Left lung (tissue), 10 donors: ENCODE data around the gene ACE. TPM values are rescaled to one million over a fixed set of nuclear protein-coding genes. Genes with fewer than 3 reads are reported as not detected.

Experiments
- ATAC-seq: fragments of 200-7000 bp; cut with Tn5 transposase; one replicate; pipeline ENCODE4 v1.9.1; 2020; ENCODE audit warnings: moderate library complexity
- DNase-seq, 4 donors: peaks; one replicate each; pipeline ENCODE4 v3.0.0-alpha.2; 2013 to 2020
- H3K27ac ChIP-seq, 2 donors: fragments of 200-600 bp; sonication (generic) in 1 of 2; one replicate each; pipeline versions ENCODE4 v1.5.0 to v1.8.0; 2020 to 2021
- H3K27me3 ChIP-seq, 2 donors: fragments of 200-600 bp; sonication (generic) in 1 of 2; one replicate each; pipeline versions ENCODE4 v1.5.0 to v1.8.0; 2020 to 2021
- H3K36me3 ChIP-seq, 2 donors: fragments of 200-600 bp; sonication (generic) in 1 of 2; one replicate each; pipeline versions ENCODE4 v1.5.0 to v1.8.0; 2020 to 2021
- H3K4me1 ChIP-seq, 2 donors: fragments of 200-600 bp; one replicate each; pipeline ENCODE4 v1.8.0; 2021
- H3K4me3 ChIP-seq, 2 donors: fragments of 200-600 bp; sonication (generic) in 1 of 2; one replicate each; pipeline versions ENCODE4 v1.5.0 to v1.8.0; 2020 to 2021; ENCODE audit warnings: mild to moderate bottlenecking in 1 of 2
- H3K9me3 ChIP-seq, 2 donors: fragments of 200-600 bp; sonication (generic) in 1 of 2; one replicate each; pipeline versions ENCODE4 v1.5.0 to v1.8.0; 2020 to 2021
- intact Hi-C, 2 donors: fragments of 100-400 bp; cut with DNase I; formaldehyde crosslinking; loops; one replicate each; pipeline versions ENCODE4 v1.11.2 to v1.14.2; 2022
- polyA plus RNA-seq, 6 donors: library from polyadenylated mRNA; unstranded; fragments of 120-200 nt; gene quantifications; one replicate each; pipeline ENCODE4 v1.2.1, GENCODE V29; 2013; ENCODE audit not compliant: insufficient read length in 6 of 6
- total RNA-seq, 2 donors: library from RNA; stranded (reverse); fragmentation: NEBNext Ultra II Directional; extraction: Animal tissue kit (Norgen Biotek cat#: 25700); gene quantifications; one replicate each; pipeline ENCODE4 v1.2.1, GENCODE V29; 2021
- TF ChIP-seq, protein P1 (sequence below), 2 donors: fragments of 200-600 bp; sonication (generic) in 1 of 2; IDR thresholded peaks; one replicate each; pipeline versions ENCODE4 v1.5.0 to v1.8.0; 2021; ENCODE audit warnings: antibody characterized with exemption in 2 of 2
- donor health status: DM: no; HTN: yes; CAD: no.
- donor health status: DM: no; HTN: no; CAD: no.

ACE gene
- total and polyA plus RNA-seq, 8 donors = 39.9 to 72.0 (median 55.3) TPM

DNA sequence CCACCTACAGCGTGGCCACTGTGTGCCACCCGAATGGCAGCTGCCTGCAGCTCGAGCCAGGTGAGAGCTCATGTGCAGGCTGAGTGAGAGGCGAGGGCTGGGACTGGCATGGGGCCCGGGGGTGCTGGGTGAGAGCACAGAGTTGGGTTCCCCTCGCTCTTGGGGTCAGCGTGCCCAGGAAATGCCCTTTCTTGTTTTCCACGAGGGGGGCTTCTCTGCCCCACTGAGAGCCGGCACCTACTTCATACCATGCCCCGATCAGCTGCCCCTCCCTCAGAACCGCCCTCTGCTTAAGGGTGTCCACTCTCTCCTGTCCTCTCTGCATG lies 10.1 kb downstream of the ACE start:
- DNase-seq (peak in 1 of 4 donors; percentile 56), ATAC-seq (no peak)
- Histone ChIP-seq H3K9me3 (no peaks in the 10 kb centered on the region), H3K36me3 (no peaks in the 10 kb centered on the region), H3K4me1 (no peaks in the 10 kb centered on the region), H3K4me3 (no peak overlapping the region), H3K27me3 (no peaks in the 10 kb centered on the region), H3K27ac (peak overlapping the region in 1 of 2 donors; percentile 47)
- TF ChIP-seq, protein P1, sequence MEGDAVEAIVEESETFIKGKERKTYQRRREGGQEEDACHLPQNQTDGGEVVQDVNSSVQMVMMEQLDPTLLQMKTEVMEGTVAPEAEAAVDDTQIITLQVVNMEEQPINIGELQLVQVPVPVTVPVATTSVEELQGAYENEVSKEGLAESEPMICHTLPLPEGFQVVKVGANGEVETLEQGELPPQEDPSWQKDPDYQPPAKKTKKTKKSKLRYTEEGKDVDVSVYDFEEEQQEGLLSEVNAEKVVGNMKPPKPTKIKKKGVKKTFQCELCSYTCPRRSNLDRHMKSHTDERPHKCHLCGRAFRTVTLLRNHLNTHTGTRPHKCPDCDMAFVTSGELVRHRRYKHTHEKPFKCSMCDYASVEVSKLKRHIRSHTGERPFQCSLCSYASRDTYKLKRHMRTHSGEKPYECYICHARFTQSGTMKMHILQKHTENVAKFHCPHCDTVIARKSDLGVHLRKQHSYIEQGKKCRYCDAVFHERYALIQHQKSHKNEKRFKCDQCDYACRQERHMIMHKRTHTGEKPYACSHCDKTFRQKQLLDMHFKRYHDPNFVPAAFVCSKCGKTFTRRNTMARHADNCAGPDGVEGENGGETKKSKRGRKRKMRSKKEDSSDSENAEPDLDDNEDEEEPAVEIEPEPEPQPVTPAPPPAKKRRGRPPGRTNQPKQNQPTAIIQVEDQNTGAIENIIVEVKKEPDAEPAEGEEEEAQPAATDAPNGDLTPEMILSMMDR (IDR thresholded peaks at IDR 0.05) = no peak
- intact Hi-C loops = no loop called here

DNA sequence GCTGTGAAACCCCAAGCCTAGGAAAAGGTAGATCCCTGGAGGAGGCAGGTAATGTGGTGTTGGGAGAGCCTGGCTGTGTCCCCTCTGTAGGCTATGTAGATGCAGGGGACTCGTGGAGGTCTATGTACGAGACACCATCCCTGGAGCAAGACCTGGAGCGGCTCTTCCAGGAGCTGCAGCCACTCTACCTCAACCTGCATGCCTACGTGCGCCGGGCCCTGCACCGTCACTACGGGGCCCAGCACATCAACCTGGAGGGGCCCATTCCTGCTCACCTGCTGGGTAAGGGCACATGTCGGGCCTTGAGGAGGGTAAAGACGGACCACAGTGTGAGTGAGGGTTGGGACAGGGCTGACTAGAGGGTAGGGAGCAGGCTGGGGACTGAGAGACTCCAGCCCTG lies 12.0 kb downstream of the ACE start:
- no peaks in the 10 kb centered on the region for H3K4me1 ChIP-seq
- intact Hi-C loops = no loop called here
- H3K27ac ChIP-seq = peak overlapping the region in 1 of 2 donors; percentile 20
- TF ChIP-seq, protein P1 (IDR thresholded peaks at IDR 0.05) = no peak
- H3K4me3 ChIP-seq = no peak overlapping the region
- H3K27me3 ChIP-seq = no peaks in the 10 kb centered on the region
- DNase-seq (no peak), ATAC-seq (no peak)
- no peaks in the 10 kb centered on the region for H3K36me3 ChIP-seq
- H3K9me3 ChIP-seq = no peaks in the 10 kb centered on the region

DNA sequence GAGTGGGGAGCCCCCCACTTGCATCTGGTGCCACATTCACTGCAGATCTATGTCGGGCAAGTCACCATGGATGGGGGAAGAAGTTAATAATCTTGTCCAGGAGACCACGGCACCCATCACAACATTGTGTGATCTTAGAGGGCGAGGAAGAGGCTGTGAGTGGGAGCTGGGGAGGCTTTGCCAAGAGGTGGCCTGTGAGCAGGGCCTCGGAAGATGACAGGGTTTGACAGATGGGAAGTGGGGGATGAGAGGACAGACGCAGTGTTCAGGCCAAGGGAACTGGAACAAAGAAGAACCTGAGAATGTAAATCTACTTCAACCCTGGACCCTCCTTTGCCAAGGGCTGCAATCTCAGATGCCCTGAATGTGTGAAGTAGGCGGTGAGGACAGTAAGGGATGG lies 12.4 kb downstream of the ACE start:
- TF ChIP-seq, protein P1 (IDR thresholded peaks at IDR 0.05) = no peak
- H3K9me3 ChIP-seq = no peaks in the 10 kb centered on the region
- H3K27ac ChIP-seq = no peak overlapping the region
- H3K27me3 ChIP-seq = no peaks in the 10 kb centered on the region
- DNase-seq (no peak), ATAC-seq (no peak)
- H3K4me3 ChIP-seq = no peak overlapping the region
- H3K36me3 ChIP-seq = no peaks in the 10 kb centered on the region
- intact Hi-C loops = no loop called here
- H3K4me1 ChIP-seq = no peaks in the 10 kb centered on the region

DNA sequence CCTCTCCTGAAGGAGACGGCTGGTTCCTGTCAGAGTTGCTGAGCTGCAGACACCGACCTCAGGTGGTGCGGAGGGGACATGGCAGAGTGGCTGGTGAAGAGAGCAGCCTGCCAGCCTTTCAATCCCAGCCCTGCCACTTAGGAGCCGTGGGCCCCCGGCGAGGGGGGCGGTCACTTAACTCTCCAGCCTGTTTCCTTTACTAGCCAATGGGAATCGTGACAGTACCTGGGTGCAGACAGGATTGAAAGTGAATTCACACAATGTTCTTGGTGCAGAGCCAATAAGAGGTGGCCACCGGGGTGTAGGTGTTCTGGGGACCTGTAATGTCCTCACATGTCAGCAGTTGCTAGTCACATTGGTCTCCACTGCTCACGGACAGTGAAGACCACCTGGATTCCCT lies 13.5 kb downstream of the ACE start:
- ATAC-seq (no peak), DNase-seq (no peak)
- Histone ChIP-seq H3K27ac (no peak overlapping the region), H3K4me1 (no peaks in the 10 kb centered on the region), H3K36me3 (no peaks in the 10 kb centered on the region), H3K4me3 (no peak overlapping the region), H3K27me3 (no peaks in the 10 kb centered on the region), H3K9me3 (no peaks in the 10 kb centered on the region)
- intact Hi-C loops = no loop called here
- TF ChIP-seq, protein P1 (IDR thresholded peaks at IDR 0.05) = no peak

DNA sequence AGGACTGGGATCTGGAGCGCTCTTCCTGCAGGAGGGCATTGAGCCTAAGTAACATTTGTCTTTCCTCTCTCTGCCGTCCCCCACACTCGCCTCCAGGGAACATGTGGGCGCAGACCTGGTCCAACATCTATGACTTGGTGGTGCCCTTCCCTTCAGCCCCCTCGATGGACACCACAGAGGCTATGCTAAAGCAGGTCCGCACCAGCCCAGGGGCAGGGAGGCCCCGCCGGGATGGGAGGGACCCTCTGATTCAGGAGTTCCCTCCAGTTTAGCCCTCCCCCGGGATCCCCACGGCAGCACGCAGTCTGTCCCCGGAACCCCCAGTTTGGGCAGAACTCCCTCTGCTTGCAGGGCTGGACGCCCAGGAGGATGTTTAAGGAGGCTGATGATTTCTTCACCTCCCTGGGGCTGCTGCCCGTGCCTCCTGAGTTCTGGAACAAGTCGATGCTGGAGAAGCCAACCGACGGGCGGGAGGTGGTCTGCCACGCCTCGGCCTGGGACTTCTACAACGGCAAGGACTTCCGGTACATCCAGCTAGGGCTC lies 14.1 kb downstream of the ACE start:
- Histone ChIP-seq H3K27ac (no peak overlapping the region), H3K4me3 (no peak overlapping the region), H3K4me1 (no peaks in the 10 kb centered on the region), H3K36me3 (no peaks in the 10 kb centered on the region), H3K9me3 (no peaks in the 10 kb centered on the region), H3K27me3 (no peaks in the 10 kb centered on the region)
- DNase-seq (no peak), ATAC-seq (no peak)
- intact Hi-C loops = no loop called here
- TF ChIP-seq, protein P1 (IDR thresholded peaks at IDR 0.05) = no peak
